GM23338 (cell line): ENCODE measurements around the gene GAS1. TPM values are rescaled to one million over a fixed set of nuclear protein-coding genes. Genes with fewer than 3 reads are reported as not detected.

ENCODE experiments used
- ATAC-seq: fragments of 200-7000 bp; cut with Tn5 transposase; 3 replicates; pipeline ENCODE4 v1.9.1; 2020
- DNase-seq: peaks from one replicate; pipeline ENCODE4 v3.0.0-alpha.2; 2015; ENCODE audit warnings: low spot score
- H2AFZ ChIP-seq: fragments of 200-600 bp; sonication (generic); 2 replicates; pipeline ENCODE4 v1.8.0; 2016; ENCODE audit warnings: antibody characterized with exemption, mild to moderate bottlenecking, moderate library complexity
- H3F3A ChIP-seq: fragments of 200-600 bp; sonication (generic); replicated peaks from 2 replicates; pipeline ENCODE4 v1.8.0; 2017; ENCODE audit warnings: antibody characterized with exemption, mixed run types, low read depth
- H3K27ac ChIP-seq: fragments of 200-600 bp; sonication (generic); 2 replicates; pipeline ENCODE4 v1.6.1; 2016; ENCODE audit warnings: low read depth
- H3K27me3 ChIP-seq: fragments of 200-600 bp; sonication (generic); 2 replicates; pipeline ENCODE4 v1.8.0; 2016; ENCODE audit warnings: mild to moderate bottlenecking, mixed run types, moderate library complexity; ENCODE audit not compliant: insufficient read depth
- H3K36me3 ChIP-seq: fragments of 200-600 bp; sonication (generic); 2 replicates; pipeline ENCODE4 v1.8.0; 2016; ENCODE audit warnings: mild to moderate bottlenecking; ENCODE audit not compliant: insufficient read depth
- H3K4me1 ChIP-seq: fragments of 200-600 bp; sonication (generic); 2 replicates; pipeline ENCODE4 v1.8.0; 2016; ENCODE audit warnings: mild to moderate bottlenecking, moderate library complexity; ENCODE audit not compliant: insufficient read depth
- H3K4me2 ChIP-seq: fragments of 200-600 bp; sonication (generic); 2 replicates; pipeline ENCODE4 v1.7.1; 2017; ENCODE audit warnings: mixed run types
- H3K4me3 ChIP-seq: fragments of 200-600 bp; sonication (generic); 2 replicates; pipeline ENCODE4 v1.6.1; 2016; ENCODE audit warnings: mixed run types
- H3K79me2 ChIP-seq: fragments of 200-600 bp; sonication (generic); replicated peaks from 2 replicates; pipeline ENCODE4 v1.8.0; 2017; ENCODE audit warnings: mild to moderate bottlenecking; ENCODE audit not compliant: insufficient read depth
- H3K9me2 ChIP-seq: fragments of 200-600 bp; sonication (generic); 2 replicates; pipeline ENCODE4 v1.8.0; 2017; ENCODE audit not compliant: insufficient read depth
- H4K20me1 ChIP-seq: fragments of 200-600 bp; sonication (generic); replicated peaks from 2 replicates; pipeline ENCODE4 v1.8.0; 2017; ENCODE audit warnings: mild to moderate bottlenecking; ENCODE audit not compliant: insufficient read depth
- H3K27ac Mint-ChIP-seq: 2 replicates; pipeline ENCODE4 v1.8.0; 2020; ENCODE audit warnings: inconsistent platforms, mild to moderate bottlenecking, moderate library complexity, mixed read lengths
- H3K27me3 Mint-ChIP-seq: 3 replicates; pipeline ENCODE4 v1.8.0; 2022; ENCODE audit warnings: low read depth, mild to moderate bottlenecking, moderate library complexity, mixed read lengths, inconsistent platforms; ENCODE audit not compliant: insufficient read depth, poor library complexity
- H3K36me3 Mint-ChIP-seq: 3 replicates; pipeline ENCODE4 v1.8.0; 2021; ENCODE audit warnings: low read depth, mild to moderate bottlenecking, inconsistent platforms, moderate library complexity, mixed read lengths
- H3K4me1 Mint-ChIP-seq: 3 replicates; pipeline ENCODE4 v1.8.0; 2020; ENCODE audit warnings: mild to moderate bottlenecking, inconsistent platforms, mixed read lengths
- H3K4me3 Mint-ChIP-seq: 3 replicates; pipeline ENCODE4 v1.8.0; 2021; ENCODE audit warnings: moderate library complexity, mild to moderate bottlenecking, inconsistent platforms, mixed read lengths
- H3K9me3 Mint-ChIP-seq: 3 replicates; pipeline ENCODE4 v1.8.0; 2020; ENCODE audit warnings: moderate library complexity, mild to moderate bottlenecking, inconsistent platforms, mixed read lengths
- CREB1 ChIP-seq: fragments of 250-450 bp; sonication (Bioruptor Pico); IDR thresholded peaks from 2 replicates; pipeline ENCODE4 v1.5.0; 2020; ENCODE audit warnings: low read depth, mild to moderate bottlenecking, moderate library complexity
- EZH2 ChIP-seq: fragments of 200-600 bp; sonication (generic); IDR thresholded peaks from one replicate; pipeline ENCODE4 v1.8.0; 2017; ENCODE audit warnings: antibody characterized with exemption, mild to moderate bottlenecking, low read depth; ENCODE audit not compliant: unreplicated experiment
- EZH2phosphoT487 ChIP-seq: fragments of 200-600 bp; sonication (generic); IDR thresholded peaks from one replicate; pipeline ENCODE4 v1.8.1; 2018; ENCODE audit warnings: antibody characterized with exemption; ENCODE audit not compliant: unreplicated experiment
- JUNB ChIP-seq: IDR thresholded peaks from one replicate; pipeline ENCODE4 v1.6.1; 2016; ENCODE audit warnings: antibody characterized with exemption; ENCODE audit not compliant: unreplicated experiment
- NANOG ChIP-seq: IDR thresholded peaks from 2 replicates; pipeline ENCODE4 v1.6.1; 2016; ENCODE audit warnings: antibody characterized with exemption, borderline replicate concordance
- POLR2AphosphoS5 ChIP-seq: IDR thresholded peaks from 2 replicates; pipeline ENCODE4 v1.6.1; 2016; ENCODE audit warnings: antibody characterized with exemption, low read depth
- STAT1 ChIP-seq: IDR thresholded peaks from one replicate; pipeline ENCODE4 v1.6.1; 2016; ENCODE audit warnings: antibody characterized with exemption; ENCODE audit not compliant: unreplicated experiment
- ZNF114 ChIP-seq: fragments of 250-450 bp; sonication (Bioruptor Pico); IDR thresholded peaks from 2 replicates; pipeline ENCODE4 v1.5.0; 2020; ENCODE audit warnings: mild to moderate bottlenecking, moderate library complexity
- ZNF331 ChIP-seq: fragments of 250-450 bp; sonication (Bioruptor Pico); IDR thresholded peaks from 2 replicates; pipeline ENCODE4 v1.5.0; 2020; ENCODE audit warnings: low read depth, mild to moderate bottlenecking, moderate library complexity
- polyA plus RNA-seq: library from polyadenylated mRNA; unstranded; fragments of >200 nt; fragmentation: Nextera tagmentation; extraction: Ambion mirVana; gene quantifications from 2 replicates; pipeline ENCODE4 v1.2.1, GENCODE V29; 2016
- total RNA-seq: library from RNA; depleted of rRNA; stranded (reverse); fragments of >200 nt; shearing (Covaris generic); gene quantifications from 2 replicates; pipeline ENCODE4 v1.2.3, GENCODE V29; 2014
- TF ChIP-seq, protein P1 (sequence below): fragments of 250-450 bp; sonication (Bioruptor Pico); IDR thresholded peaks from 2 replicates; pipeline ENCODE4 v1.5.0; 2020; ENCODE audit warnings: mild to moderate bottlenecking, moderate library complexity
- TF ChIP-seq, protein P2 (sequence below): IDR thresholded peaks from 2 replicates; pipeline ENCODE4 v1.6.1; 2016; ENCODE audit warnings: antibody characterized with exemption
- TF ChIP-seq, protein P3 (sequence below), 2 experiments: fragments of 200-600 bp in 1 of 2; sonication (generic) in 1 of 2; conservative IDR thresholded peaks; 2 replicates each; pipeline versions ENCODE4 v1.5.1 to v1.6.1; 2016 to 2017; ENCODE audit warnings: antibody characterized with exemption in 2 of 2, low read depth in 2 of 2, mild to moderate bottlenecking in 2 of 2, moderate library complexity in 1 of 2
- TF ChIP-seq, protein P4 (sequence below): IDR thresholded peaks from one replicate; pipeline ENCODE4 v1.6.1; 2018; ENCODE audit warnings: antibody characterized with exemption; ENCODE audit not compliant: unreplicated experiment

Gene GAS1
- total and polyA plus RNA-seq, 2 experiments from 2014 or later: 1.4 to 7.7 TPM

DNA sequence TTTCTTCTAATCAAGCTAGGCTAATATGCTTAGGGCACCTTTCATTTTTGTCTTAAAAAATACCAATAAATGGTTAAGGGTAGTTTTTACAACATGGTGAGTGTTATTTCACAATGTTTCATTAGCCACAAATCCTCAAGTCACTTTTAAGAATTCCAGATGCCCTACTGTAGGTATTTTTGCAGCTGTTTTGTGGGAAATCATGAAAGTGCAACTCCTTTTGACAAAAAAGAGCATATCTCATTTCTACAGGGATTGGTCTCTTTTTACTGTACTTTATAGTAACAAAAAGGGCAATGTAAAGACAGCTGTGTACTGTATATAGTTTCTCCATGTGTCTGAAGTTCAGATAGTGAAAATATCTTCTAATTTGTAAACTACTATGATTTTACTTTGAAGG, 28.3 kb upstream of the GAS1 start:
- Mint-ChIP-seq H3K4me1 (peaks cover 15% of the 10 kb centered on the region; the same call in 2 of the 3 replicates), H3K27ac (no peak overlapping the region), H3K9me3 (no peaks in the 10 kb centered on the region), H3K36me3 (no peaks in the 10 kb centered on the region), H3K4me3 (no peak overlapping the region), H3K27me3 (peaks cover 2% of the 10 kb centered on the region)
- no peaks in the 10 kb centered on the region for H3K27me3 ChIP-seq
- H3K4me3 ChIP-seq: no peak overlapping the region
- peaks cover 8% of the 10 kb centered on the region; the same call in 1 of the 2 replicates for H3K4me1 ChIP-seq
- no peaks in the 10 kb centered on the region for H4K20me1 ChIP-seq
- DNase-seq (no peak), ATAC-seq (no peak)
- no peak overlapping the region for H3K27ac ChIP-seq
- no peak overlapping the region for H3K4me2 ChIP-seq
- no peak overlapping the region for H2AFZ ChIP-seq
- no peaks in the 10 kb centered on the region; the same call in none of the 2 replicates for H3K9me2 ChIP-seq
- no peaks in the 10 kb centered on the region for H3K79me2 ChIP-seq
- no peaks in the 10 kb centered on the region for H3K36me3 ChIP-seq
- TF ChIP-seq, protein P1, sequence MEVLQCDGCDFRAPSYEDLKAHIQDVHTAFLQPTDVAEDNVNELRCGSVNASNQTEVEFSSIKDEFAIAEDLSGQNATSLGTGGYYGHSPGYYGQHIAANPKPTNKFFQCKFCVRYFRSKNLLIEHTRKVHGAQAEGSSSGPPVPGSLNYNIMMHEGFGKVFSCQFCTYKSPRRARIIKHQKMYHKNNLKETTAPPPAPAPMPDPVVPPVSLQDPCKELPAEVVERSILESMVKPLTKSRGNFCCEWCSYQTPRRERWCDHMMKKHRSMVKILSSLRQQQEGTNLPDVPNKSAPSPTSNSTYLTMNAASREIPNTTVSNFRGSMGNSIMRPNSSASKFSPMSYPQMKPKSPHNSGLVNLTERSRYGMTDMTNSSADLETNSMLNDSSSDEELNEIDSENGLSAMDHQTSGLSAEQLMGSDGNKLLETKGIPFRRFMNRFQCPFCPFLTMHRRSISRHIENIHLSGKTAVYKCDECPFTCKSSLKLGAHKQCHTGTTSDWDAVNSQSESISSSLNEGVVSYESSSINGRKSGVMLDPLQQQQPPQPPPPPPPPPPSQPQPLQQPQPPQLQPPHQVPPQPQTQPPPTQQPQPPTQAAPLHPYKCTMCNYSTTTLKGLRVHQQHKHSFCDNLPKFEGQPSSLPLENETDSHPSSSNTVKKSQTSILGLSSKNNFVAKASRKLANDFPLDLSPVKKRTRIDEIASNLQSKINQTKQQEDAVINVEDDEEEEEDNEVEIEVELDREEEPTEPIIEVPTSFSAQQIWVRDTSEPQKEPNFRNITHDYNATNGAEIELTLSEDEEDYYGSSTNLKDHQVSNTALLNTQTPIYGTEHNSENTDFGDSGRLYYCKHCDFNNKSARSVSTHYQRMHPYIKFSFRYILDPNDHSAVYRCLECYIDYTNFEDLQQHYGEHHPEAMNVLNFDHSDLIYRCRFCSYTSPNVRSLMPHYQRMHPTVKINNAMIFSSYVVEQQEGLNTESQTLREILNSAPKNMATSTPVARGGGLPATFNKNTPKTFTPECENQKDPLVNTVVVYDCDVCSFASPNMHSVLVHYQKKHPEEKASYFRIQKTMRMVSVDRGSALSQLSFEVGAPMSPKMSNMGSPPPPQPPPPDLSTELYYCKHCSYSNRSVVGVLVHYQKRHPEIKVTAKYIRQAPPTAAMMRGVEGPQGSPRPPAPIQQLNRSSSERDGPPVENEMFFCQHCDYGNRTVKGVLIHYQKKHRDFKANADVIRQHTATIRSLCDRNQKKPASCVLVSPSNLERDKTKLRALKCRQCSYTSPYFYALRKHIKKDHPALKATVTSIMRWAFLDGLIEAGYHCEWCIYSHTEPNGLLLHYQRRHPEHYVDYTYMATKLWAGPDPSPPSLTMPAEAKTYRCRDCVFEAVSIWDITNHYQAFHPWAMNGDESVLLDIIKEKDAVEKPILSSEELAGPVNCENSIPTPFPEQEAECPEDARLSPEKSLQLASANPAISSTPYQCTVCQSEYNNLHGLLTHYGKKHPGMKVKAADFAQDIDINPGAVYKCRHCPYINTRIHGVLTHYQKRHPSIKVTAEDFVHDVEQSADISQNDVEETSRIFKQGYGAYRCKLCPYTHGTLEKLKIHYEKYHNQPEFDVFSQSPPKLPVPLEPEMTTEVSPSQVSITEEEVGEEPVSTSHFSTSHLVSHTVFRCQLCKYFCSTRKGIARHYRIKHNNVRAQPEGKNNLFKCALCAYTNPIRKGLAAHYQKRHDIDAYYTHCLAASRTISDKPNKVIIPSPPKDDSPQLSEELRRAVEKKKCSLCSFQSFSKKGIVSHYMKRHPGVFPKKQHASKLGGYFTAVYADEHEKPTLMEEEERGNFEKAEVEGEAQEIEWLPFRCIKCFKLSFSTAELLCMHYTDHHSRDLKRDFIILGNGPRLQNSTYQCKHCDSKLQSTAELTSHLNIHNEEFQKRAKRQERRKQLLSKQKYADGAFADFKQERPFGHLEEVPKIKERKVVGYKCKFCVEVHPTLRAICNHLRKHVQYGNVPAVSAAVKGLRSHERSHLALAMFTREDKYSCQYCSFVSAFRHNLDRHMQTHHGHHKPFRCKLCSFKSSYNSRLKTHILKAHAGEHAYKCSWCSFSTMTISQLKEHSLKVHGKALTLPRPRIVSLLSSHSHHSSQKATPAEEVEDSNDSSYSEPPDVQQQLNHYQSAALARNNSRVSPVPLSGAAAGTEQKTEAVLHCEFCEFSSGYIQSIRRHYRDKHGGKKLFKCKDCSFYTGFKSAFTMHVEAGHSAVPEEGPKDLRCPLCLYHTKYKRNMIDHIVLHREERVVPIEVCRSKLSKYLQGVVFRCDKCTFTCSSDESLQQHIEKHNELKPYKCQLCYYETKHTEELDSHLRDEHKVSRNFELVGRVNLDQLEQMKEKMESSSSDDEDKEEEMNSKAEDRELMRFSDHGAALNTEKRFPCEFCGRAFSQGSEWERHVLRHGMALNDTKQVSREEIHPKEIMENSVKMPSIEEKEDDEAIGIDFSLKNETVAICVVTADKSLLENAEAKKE (CRISPR knock-in tag): no peak
- TF ChIP-seq, protein P2, sequence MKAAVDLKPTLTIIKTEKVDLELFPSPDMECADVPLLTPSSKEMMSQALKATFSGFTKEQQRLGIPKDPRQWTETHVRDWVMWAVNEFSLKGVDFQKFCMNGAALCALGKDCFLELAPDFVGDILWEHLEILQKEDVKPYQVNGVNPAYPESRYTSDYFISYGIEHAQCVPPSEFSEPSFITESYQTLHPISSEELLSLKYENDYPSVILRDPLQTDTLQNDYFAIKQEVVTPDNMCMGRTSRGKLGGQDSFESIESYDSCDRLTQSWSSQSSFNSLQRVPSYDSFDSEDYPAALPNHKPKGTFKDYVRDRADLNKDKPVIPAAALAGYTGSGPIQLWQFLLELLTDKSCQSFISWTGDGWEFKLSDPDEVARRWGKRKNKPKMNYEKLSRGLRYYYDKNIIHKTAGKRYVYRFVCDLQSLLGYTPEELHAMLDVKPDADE: no peak
- no peak for TF ChIP-seq ZNF331 (CRISPR knock-in tag)
- TF ChIP-seq, protein P3, sequence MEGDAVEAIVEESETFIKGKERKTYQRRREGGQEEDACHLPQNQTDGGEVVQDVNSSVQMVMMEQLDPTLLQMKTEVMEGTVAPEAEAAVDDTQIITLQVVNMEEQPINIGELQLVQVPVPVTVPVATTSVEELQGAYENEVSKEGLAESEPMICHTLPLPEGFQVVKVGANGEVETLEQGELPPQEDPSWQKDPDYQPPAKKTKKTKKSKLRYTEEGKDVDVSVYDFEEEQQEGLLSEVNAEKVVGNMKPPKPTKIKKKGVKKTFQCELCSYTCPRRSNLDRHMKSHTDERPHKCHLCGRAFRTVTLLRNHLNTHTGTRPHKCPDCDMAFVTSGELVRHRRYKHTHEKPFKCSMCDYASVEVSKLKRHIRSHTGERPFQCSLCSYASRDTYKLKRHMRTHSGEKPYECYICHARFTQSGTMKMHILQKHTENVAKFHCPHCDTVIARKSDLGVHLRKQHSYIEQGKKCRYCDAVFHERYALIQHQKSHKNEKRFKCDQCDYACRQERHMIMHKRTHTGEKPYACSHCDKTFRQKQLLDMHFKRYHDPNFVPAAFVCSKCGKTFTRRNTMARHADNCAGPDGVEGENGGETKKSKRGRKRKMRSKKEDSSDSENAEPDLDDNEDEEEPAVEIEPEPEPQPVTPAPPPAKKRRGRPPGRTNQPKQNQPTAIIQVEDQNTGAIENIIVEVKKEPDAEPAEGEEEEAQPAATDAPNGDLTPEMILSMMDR (conservative IDR thresholded peaks at IDR 0.05; ENCODE audit: low read depth in 2 of 2): no peak
- no peak for TF ChIP-seq NANOG
- no peak for TF ChIP-seq JUNB
- no peak for TF ChIP-seq EZH2phosphoT487
- TF ChIP-seq CREB1: no peak
- no peak for TF ChIP-seq EZH2
- TF ChIP-seq STAT1: no peak
- TF ChIP-seq POLR2AphosphoS5: no peak
- TF ChIP-seq, protein P4, sequence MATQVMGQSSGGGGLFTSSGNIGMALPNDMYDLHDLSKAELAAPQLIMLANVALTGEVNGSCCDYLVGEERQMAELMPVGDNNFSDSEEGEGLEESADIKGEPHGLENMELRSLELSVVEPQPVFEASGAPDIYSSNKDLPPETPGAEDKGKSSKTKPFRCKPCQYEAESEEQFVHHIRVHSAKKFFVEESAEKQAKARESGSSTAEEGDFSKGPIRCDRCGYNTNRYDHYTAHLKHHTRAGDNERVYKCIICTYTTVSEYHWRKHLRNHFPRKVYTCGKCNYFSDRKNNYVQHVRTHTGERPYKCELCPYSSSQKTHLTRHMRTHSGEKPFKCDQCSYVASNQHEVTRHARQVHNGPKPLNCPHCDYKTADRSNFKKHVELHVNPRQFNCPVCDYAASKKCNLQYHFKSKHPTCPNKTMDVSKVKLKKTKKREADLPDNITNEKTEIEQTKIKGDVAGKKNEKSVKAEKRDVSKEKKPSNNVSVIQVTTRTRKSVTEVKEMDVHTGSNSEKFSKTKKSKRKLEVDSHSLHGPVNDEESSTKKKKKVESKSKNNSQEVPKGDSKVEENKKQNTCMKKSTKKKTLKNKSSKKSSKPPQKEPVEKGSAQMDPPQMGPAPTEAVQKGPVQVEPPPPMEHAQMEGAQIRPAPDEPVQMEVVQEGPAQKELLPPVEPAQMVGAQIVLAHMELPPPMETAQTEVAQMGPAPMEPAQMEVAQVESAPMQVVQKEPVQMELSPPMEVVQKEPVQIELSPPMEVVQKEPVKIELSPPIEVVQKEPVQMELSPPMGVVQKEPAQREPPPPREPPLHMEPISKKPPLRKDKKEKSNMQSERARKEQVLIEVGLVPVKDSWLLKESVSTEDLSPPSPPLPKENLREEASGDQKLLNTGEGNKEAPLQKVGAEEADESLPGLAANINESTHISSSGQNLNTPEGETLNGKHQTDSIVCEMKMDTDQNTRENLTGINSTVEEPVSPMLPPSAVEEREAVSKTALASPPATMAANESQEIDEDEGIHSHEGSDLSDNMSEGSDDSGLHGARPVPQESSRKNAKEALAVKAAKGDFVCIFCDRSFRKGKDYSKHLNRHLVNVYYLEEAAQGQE: no peak
- TF ChIP-seq ZNF114 (CRISPR knock-in tag): no peak
- no peaks in the 10 kb centered on the region for H3F3A ChIP-seq
